Fibroblast of villous mesenchyme (primary cell): ENCODE measurements around the gene UBL4B. TPM values are rescaled to one million over a fixed set of nuclear protein-coding genes. Genes with fewer than 3 reads are reported as not detected.

Experiments used
- DNase-seq: peaks from one replicate; pipeline ENCODE4 v3.0.0-alpha.2; 2010; ENCODE audit warnings: low read depth
- H3K4me3 ChIP-seq: 2 replicates; pipeline ENCODE4 v1.5.1; 2011; ENCODE audit warnings: low read depth, mild to moderate bottlenecking, low read length
- total RNA-seq: library from RNA; depleted of rRNA; stranded (reverse); fragments of >200 nt; gene quantifications from 2 replicates; pipeline ENCODE4 v1.2.3, GENCODE V29; 2012
- TF ChIP-seq, protein P1 (sequence below): IDR thresholded peaks from 2 replicates; pipeline ENCODE4 v1.5.1; 2012; ENCODE audit warnings: low read depth, mild to moderate bottlenecking, low read length; ENCODE audit not compliant: insufficient read depth

The UBL4B gene
- total RNA-seq, 1 donor: not detected

DNA sequence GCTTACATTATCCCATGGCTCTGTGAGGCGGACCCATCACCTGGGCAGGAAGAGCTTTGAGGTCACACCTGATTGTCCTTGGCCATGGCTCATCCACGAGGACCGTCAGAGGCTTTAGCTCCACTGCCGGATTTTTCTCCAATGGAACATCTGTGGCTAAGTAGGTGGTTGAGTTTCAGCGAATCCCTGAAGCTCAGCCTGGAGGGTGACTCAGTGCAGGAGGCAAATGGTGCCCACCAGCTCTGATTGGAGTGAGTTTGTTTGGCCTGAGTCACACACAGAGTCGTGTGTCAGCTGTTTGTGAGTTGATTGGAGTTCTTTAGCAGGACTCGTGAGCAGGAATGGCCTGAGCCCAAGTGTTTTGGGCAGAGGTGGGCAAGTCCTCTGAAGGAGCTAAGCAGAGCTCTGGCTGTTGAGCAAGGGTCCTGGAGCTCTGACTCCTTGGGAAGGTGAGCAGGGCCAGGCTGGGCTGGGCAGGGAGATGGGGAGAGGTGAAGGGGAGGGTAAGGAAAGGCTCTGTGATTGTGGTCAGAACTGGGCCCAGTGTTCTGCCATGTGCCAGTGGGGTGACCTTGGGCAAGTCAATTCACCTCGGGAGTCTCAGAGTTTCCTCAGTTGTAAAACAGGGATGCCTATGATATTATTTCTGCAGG is 40.0 kb downstream of the UBL4B start:
- H3K4me3 ChIP-seq: no peak overlapping the region
- DNase-seq: no peak
- TF ChIP-seq, protein P1, sequence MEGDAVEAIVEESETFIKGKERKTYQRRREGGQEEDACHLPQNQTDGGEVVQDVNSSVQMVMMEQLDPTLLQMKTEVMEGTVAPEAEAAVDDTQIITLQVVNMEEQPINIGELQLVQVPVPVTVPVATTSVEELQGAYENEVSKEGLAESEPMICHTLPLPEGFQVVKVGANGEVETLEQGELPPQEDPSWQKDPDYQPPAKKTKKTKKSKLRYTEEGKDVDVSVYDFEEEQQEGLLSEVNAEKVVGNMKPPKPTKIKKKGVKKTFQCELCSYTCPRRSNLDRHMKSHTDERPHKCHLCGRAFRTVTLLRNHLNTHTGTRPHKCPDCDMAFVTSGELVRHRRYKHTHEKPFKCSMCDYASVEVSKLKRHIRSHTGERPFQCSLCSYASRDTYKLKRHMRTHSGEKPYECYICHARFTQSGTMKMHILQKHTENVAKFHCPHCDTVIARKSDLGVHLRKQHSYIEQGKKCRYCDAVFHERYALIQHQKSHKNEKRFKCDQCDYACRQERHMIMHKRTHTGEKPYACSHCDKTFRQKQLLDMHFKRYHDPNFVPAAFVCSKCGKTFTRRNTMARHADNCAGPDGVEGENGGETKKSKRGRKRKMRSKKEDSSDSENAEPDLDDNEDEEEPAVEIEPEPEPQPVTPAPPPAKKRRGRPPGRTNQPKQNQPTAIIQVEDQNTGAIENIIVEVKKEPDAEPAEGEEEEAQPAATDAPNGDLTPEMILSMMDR: no peak

DNA sequence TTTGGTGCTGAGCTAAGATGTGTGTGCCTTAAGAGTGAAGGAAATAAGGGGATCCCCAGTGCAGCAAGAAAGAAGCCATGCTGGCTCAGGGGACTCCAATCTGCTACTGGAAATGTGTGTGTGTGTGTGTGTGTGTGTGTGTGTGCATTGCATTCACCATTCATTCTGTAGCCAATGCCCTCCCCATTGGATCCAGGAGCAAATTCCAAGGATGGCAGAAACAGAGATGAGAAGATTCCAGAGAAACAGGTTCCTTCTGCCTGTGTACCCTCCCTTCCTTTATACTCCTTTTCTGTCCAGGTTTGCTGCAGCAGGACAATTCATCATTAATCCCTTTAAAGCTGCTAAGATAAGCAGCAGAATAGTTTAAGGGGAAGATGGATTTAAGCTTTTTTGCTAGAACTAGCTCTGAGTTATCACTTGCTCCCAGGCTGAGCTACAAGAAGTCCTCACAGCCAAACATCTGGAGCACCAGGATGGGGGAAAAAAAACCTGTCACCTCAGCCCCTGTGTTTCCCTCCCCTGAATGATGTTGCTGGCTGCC is 41.2 kb downstream of the UBL4B start:
- H3K4me3 ChIP-seq: no peak overlapping the region
- DNase-seq: no peak
- TF ChIP-seq, protein P1: no peak

GRCh38 chr1:110155878-110156522 is 43.8 kb downstream of the UBL4B start:
- H3K4me3 ChIP-seq: no peak overlapping the region
- TF ChIP-seq, protein P1: no peak
- peak; percentile 70 for DNase-seq

GRCh38 chr1:110158261-110158660 is 46.0 kb downstream of the UBL4B start:
- TF ChIP-seq, protein P1: no peak
- no peak for DNase-seq
- no peak overlapping the region for H3K4me3 ChIP-seq

GRCh38 chr1:110159168-110159567 is 46.9 kb downstream of the UBL4B start:
- TF ChIP-seq, protein P1: no peak
- H3K4me3 ChIP-seq: no peak overlapping the region
- no peak for DNase-seq

GRCh38 chr1:110160538-110161100 is 48.4 kb downstream of the UBL4B start:
- no peak overlapping the region for H3K4me3 ChIP-seq
- DNase-seq: no peak
- TF ChIP-seq, protein P1: no peak
